Adrenal gland (tissue), 5 donors: ENCODE measurements around the gene DDIT4L.

Experiments
- CTCF ChIP-seq, 6 experiments: fragments of 450-650 bp in 4 of 6; fragments of 200-600 bp in 2 of 6; sonication (generic) in 1 of 6; IDR thresholded peaks; 1 replicate in 5 of 6; 2 replicates in 1 of 6; pipeline versions ENCODE4 v1.5.1 to v1.8.0; 2016 to 2021; ENCODE audit warnings: antibody characterized with exemption in 6 of 6, mild to moderate bottlenecking in 2 of 6, moderate library complexity in 1 of 6
- POLR2A ChIP-seq, 2 donors: fragments of 450-650 bp; IDR thresholded peaks; one replicate each; pipeline ENCODE4 v1.6.1; 2017; ENCODE audit warnings: antibody characterized with exemption in 2 of 2, mild to moderate bottlenecking in 2 of 2, moderate library complexity in 1 of 2
- donor health status: DM: no; HTN: no; CAD: no.

GRCh38 chr4:100146756-100147155 lies 43.5 kb downstream of the DDIT4L start:
- TF ChIP-seq CTCF (IDR thresholded peaks at IDR 0.05): no peak
- no peak for TF ChIP-seq POLR2A (IDR thresholded peaks at IDR 0.05)
